ENCODE measurements around the gene HOXC11. TPM values are rescaled to one million over a fixed set of nuclear protein-coding genes. Genes with fewer than 3 reads are reported as not detected.

The HOXC11 gene
- total and polyA plus RNA-seq, 2 donors (not counting 1 experiment from before 2014, with no cell fraction given) = not detected

- Mint-ChIP-seq H3K4me1 (peaks cover 28% of the 10 kb centered on the region), H3K27ac (peak overlapping the region; percentile 20), H3K27me3 (peaks cover 89% of the 10 kb centered on the region), H3K9me3 (ENCODE audit: insufficient read depth) (no peaks in the 10 kb centered on the region), H3K4me3 (peak overlapping the region; percentile 13)
- no peak for ATAC-seq (ENCODE audit: low read depth)
- no peaks in the 10 kb centered on the region for H3K79me2 ChIP-seq (ENCODE audit: control insufficient read depth, insufficient read depth, low read length)
- CTCF ChIA-PET = interaction anchor here (0.9 to 5.0 kb wide), 5 partner anchors 15 to 208 kb away, joined by 3 to 20 read pairs (median 5); partner anchors contain the start of gene HOXC10
- H3K27me3 ChIP-seq (replicated peaks in 1 of 4; ENCODE audit: control extremely low read depth in 1 of 4, control insufficient read depth in 3 of 4, insufficient read depth in 4 of 4, low read length in 3 of 4) = peaks cover 0 to 99% (median 85%) of the 10 kb centered on the region in 4 experiments
- H3K27ac ChIP-seq (ENCODE audit: low read length in 2 of 2) = no peak overlapping the region
- no peaks in the 10 kb centered on the region for H4K20me1 ChIP-seq (ENCODE audit: control insufficient read depth, insufficient read depth, low read length, poor library complexity, severe bottlenecking)
- 12% methylated on average over 22 of the region's 35 CpGs for WGBS (ENCODE audit: insufficient coverage)
- intact Hi-C loops (cut with micrococcal nuclease) = loop anchor here (5.0 to 10.0 kb wide), 3 partner anchors 33 to 365 kb away; partner anchors contain the start of genes GPR84, HOXC12 and HOXC5
- peaks cover 0 to 66% (median 0%) of the 10 kb centered on the region in 3 donors for H3K9me3 ChIP-seq (ENCODE audit: control extremely low read depth in 1 of 3, control insufficient read depth in 2 of 3, insufficient read depth in 1 of 3, low read length in 2 of 3)
- peak overlapping the region in 1 of 5 experiments; percentile 4 for H3K4me3 ChIP-seq (ENCODE audit: control extremely low read depth in 1 of 5, extremely low read depth in 1 of 5, insufficient read depth in 1 of 5, low read depth in 2 of 5, low read length in 4 of 5)
- H3K36me3 ChIP-seq (replicated peaks in 1 of 2; ENCODE audit: control extremely low read depth in 1 of 2, control insufficient read depth in 1 of 2, extremely low read depth in 1 of 2, insufficient read depth in 2 of 2, low read length in 1 of 2) = no peaks in the 10 kb centered on the region
- POLR2A ChIA-PET = no interaction called here
- H3K4me2 ChIP-seq (replicated peaks; ENCODE audit: low read depth, low read length, poor library complexity, severe bottlenecking) = peak overlapping the region; percentile 29
- no peak overlapping the region for H2AFZ ChIP-seq (ENCODE audit: insufficient read depth, low read depth, low read length, poor library complexity, severe bottlenecking)
- no peak overlapping the region for H3K9ac ChIP-seq (ENCODE audit: low read length)
- peaks cover 34 to 65% of the 10 kb centered on the region in 2 donors for H3K4me1 ChIP-seq (ENCODE audit: control insufficient read depth in 2 of 2, insufficient read depth in 2 of 2, low read length in 2 of 2)
- no peak for TF ChIP-seq EZH2 (IDR thresholded peaks at IDR 0.05; ENCODE audit: borderline replicate concordance, insufficient read depth, low read depth, low read length, poor library complexity, severe bottlenecking)
- no peak for TF ChIP-seq CTCF (IDR thresholded peaks at IDR 0.05)
- no peak for DNase-seq
Observed at GRCh38 chr12:53999559-54000115, 26.7 kb downstream of the HOXC11 start.
